Measurements from ENCODE around the gene CA12.

DNA sequence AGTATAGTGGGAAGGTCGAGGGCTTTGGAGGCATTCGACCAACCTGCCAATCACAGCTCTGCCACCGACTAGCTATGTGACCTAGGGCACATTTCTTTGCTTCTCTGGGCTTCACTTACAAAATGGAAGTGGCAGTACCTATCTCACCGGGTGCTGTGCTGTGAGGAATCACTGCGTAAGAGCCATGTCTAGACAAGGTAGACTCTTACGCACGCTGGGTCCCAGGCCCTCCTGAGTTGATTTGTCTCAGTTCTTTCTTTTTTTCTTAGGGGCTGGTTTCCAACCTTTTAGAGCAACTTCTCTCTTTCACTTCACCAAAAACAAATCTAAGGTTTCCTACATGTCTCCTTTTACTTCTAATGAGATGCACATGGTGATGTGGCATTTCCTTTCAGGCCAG, 18.8 kb downstream of the CA12 start:
- TF ChIP-seq, protein P1, sequence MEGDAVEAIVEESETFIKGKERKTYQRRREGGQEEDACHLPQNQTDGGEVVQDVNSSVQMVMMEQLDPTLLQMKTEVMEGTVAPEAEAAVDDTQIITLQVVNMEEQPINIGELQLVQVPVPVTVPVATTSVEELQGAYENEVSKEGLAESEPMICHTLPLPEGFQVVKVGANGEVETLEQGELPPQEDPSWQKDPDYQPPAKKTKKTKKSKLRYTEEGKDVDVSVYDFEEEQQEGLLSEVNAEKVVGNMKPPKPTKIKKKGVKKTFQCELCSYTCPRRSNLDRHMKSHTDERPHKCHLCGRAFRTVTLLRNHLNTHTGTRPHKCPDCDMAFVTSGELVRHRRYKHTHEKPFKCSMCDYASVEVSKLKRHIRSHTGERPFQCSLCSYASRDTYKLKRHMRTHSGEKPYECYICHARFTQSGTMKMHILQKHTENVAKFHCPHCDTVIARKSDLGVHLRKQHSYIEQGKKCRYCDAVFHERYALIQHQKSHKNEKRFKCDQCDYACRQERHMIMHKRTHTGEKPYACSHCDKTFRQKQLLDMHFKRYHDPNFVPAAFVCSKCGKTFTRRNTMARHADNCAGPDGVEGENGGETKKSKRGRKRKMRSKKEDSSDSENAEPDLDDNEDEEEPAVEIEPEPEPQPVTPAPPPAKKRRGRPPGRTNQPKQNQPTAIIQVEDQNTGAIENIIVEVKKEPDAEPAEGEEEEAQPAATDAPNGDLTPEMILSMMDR (IDR thresholded peaks at IDR 0.05), result no peak
- TF ChIP-seq EZH2 (IDR thresholded peaks at IDR 0.05; ENCODE audit: borderline replicate concordance, insufficient read depth, low read depth, low read length, poor library complexity, severe bottlenecking), result no peak
